ENCODE results near the gene MYMK.

MYMK gene

DNA sequence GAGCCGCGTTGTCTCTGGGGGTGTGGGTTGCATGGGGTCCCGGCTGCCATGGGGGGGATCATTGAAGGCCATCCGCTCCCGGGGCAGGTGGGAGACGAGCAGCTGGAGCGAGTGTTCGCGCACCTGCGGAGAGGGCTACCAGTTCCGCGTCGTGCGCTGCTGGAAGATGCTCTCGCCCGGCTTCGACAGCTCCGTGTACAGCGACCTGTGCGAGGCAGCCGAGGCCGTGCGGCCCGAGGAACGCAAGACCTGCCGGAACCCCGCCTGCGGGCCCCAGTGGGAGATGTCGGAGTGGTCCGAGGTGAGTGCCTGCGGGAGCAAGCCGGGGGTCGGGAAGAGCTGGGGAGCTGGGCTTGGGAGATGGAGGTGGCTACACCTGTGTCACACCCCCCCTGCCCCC, 43.4 kb upstream of the MYMK start:
- no peaks in the 10 kb centered on the region for H3K79me1 ChIP-seq (ENCODE audit: low read length)
- H2BK5ac ChIP-seq (ENCODE audit: low read depth, low read length, poor library complexity), result no peak overlapping the region
- no peaks in the 10 kb centered on the region for H3K9me3 ChIP-seq (ENCODE audit: insufficient read depth, low read depth, low read length)
- no peak overlapping the region for H2BK120ac ChIP-seq (ENCODE audit: insufficient read depth, low read length, poor library complexity)
- H3K23ac ChIP-seq (ENCODE audit: low read length), result no peak overlapping the region
- no peak overlapping the region for H4K12ac ChIP-seq (ENCODE audit: low read depth, low read length)
- H3K4me3 ChIP-seq (ENCODE audit: low read depth, low read length), result no peak overlapping the region
- H2AK5ac ChIP-seq (ENCODE audit: low read length), result no peak overlapping the region
- H3K36me3 ChIP-seq (ENCODE audit: control insufficient read depth in 1 of 2, insufficient read depth in 2 of 2, low read length in 2 of 2), result peaks cover 2% of the 10 kb centered on the region in 2 experiments
- H3K27ac ChIP-seq (ENCODE audit: low read depth, low read length), result no peak overlapping the region
- no peak overlapping the region for H4K8ac ChIP-seq (ENCODE audit: low read depth, low read length)
- H3K4ac ChIP-seq (ENCODE audit: low read depth, low read length), result no peak overlapping the region
- H2BK12ac ChIP-seq (ENCODE audit: low read length), result no peak overlapping the region
- H3K9ac ChIP-seq (ENCODE audit: low read length), result no peak overlapping the region
- H2AFZ ChIP-seq (ENCODE audit: insufficient read depth, low read length, poor library complexity), result no peak overlapping the region
- H4K91ac ChIP-seq (ENCODE audit: low read depth, low read length), result no peak overlapping the region
- H3K27me3 ChIP-seq (ENCODE audit: insufficient read depth, low read length), result no peaks in the 10 kb centered on the region
- no peak overlapping the region for H3K4me2 ChIP-seq (ENCODE audit: low read length)
- no CpG with 5 or more reads among the region's 33 CpGs for WGBS (ENCODE audit: extremely low coverage, insufficient coverage, insufficient read length)
- no peak for DNase-seq
- no peaks in the 10 kb centered on the region for H3K79me2 ChIP-seq (ENCODE audit: control insufficient read depth, insufficient read depth, low read length, poor library complexity)
- H3K14ac ChIP-seq (ENCODE audit: low read length), result no peak overlapping the region
- no peak overlapping the region for H3K18ac ChIP-seq (ENCODE audit: low read length)
- H3K4me1 ChIP-seq (ENCODE audit: control insufficient read depth in 1 of 2, insufficient read depth in 2 of 2, low read length in 2 of 2), result peaks cover 4 to 8% of the 10 kb centered on the region in 2 experiments

DNA sequence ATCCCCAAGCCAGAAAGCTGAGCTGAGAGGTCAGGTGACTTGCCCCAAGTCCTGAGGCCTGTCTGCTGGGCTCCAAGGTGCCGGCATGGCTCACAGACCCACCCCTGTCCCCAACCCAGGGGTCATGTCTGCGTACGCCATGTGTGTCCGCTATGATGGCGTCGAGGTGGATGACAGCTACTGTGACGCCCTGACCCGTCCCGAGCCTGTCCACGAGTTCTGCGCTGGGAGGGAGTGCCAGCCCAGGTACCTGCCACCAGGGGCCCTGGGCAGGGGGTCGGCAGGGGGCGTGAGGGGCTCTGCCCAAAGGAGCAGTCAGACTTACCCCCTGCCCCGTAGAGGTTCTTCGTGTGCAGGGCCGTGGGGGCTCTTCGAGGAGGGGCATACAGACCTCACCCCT, 42.1 kb upstream of the MYMK start:
- no peak overlapping the region for H3K4ac ChIP-seq (ENCODE audit: low read depth, low read length)
- H3K23ac ChIP-seq (ENCODE audit: low read length), result no peak overlapping the region
- no CpG with 5 or more reads among the region's 17 CpGs for WGBS (ENCODE audit: extremely low coverage, insufficient coverage, insufficient read length)
- H2AK5ac ChIP-seq (ENCODE audit: low read length), result no peak overlapping the region
- H3K36me3 ChIP-seq (ENCODE audit: control insufficient read depth in 1 of 2, insufficient read depth in 2 of 2, low read length in 2 of 2), result peaks cover 2% of the 10 kb centered on the region in 2 experiments
- H3K79me2 ChIP-seq (ENCODE audit: control insufficient read depth, insufficient read depth, low read length, poor library complexity), result no peaks in the 10 kb centered on the region
- no peak overlapping the region for H4K91ac ChIP-seq (ENCODE audit: low read depth, low read length)
- DNase-seq, result no peak
- H3K4me1 ChIP-seq (ENCODE audit: control insufficient read depth in 1 of 2, insufficient read depth in 2 of 2, low read length in 2 of 2), result peaks cover 8 to 13% of the 10 kb centered on the region in 2 experiments
- H3K27me3 ChIP-seq (ENCODE audit: insufficient read depth, low read length), result no peaks in the 10 kb centered on the region
- H4K8ac ChIP-seq (ENCODE audit: low read depth, low read length), result no peak overlapping the region
- no peak overlapping the region for H4K12ac ChIP-seq (ENCODE audit: low read depth, low read length)
- no peak overlapping the region for H2BK120ac ChIP-seq (ENCODE audit: insufficient read depth, low read length, poor library complexity)
- H3K27ac ChIP-seq (ENCODE audit: low read depth, low read length), result no peak overlapping the region
- H2AFZ ChIP-seq (ENCODE audit: insufficient read depth, low read length, poor library complexity), result no peak overlapping the region
- no peak overlapping the region for H3K14ac ChIP-seq (ENCODE audit: low read length)
- H2BK12ac ChIP-seq (ENCODE audit: low read length), result no peak overlapping the region
- H3K79me1 ChIP-seq (ENCODE audit: low read length), result no peaks in the 10 kb centered on the region
- H2BK5ac ChIP-seq (ENCODE audit: low read depth, low read length, poor library complexity), result no peak overlapping the region
- H3K9ac ChIP-seq (ENCODE audit: low read length), result no peak overlapping the region
- no peak overlapping the region for H3K4me3 ChIP-seq (ENCODE audit: low read depth, low read length)
- H3K18ac ChIP-seq (ENCODE audit: low read length), result no peak overlapping the region
- no peak overlapping the region for H3K4me2 ChIP-seq (ENCODE audit: low read length)
- no peaks in the 10 kb centered on the region for H3K9me3 ChIP-seq (ENCODE audit: insufficient read depth, low read depth, low read length)

DNA sequence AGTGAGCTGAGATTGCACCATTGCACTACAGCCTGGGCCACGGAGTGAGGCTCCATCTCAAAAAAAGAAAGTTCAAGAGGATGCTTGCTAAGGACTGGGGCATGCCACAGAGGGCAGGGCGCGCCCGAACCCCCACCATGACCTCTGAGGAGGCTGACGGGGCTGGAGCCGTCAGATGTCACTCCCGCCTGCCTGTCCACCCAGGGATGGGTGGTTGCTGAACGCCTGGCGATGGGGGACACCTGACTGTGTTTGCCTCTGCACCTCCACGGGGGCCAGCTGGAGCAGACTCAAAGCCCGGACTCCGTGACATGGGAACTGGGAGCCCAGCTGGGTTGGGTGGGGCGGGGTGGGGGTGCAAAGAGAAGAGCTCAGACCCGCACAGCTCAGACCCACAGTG, 41.6 kb upstream of the MYMK start:
- no peak overlapping the region for H3K9ac ChIP-seq (ENCODE audit: low read length)
- WGBS (ENCODE audit: extremely low coverage, insufficient coverage, insufficient read length), result no CpG with 5 or more reads among the region's 14 CpGs
- no peak for DNase-seq
- H3K36me3 ChIP-seq (ENCODE audit: control insufficient read depth in 1 of 2, insufficient read depth in 2 of 2, low read length in 2 of 2), result peaks cover 2% of the 10 kb centered on the region in 2 experiments
- H3K4ac ChIP-seq (ENCODE audit: low read depth, low read length), result no peak overlapping the region
- no peak overlapping the region for H2BK5ac ChIP-seq (ENCODE audit: low read depth, low read length, poor library complexity)
- H4K12ac ChIP-seq (ENCODE audit: low read depth, low read length), result no peak overlapping the region
- H2AFZ ChIP-seq (ENCODE audit: insufficient read depth, low read length, poor library complexity), result no peak overlapping the region
- H2AK5ac ChIP-seq (ENCODE audit: low read length), result no peak overlapping the region
- H3K27me3 ChIP-seq (ENCODE audit: insufficient read depth, low read length), result no peaks in the 10 kb centered on the region
- H3K79me1 ChIP-seq (ENCODE audit: low read length), result no peaks in the 10 kb centered on the region
- no peak overlapping the region for H2BK120ac ChIP-seq (ENCODE audit: insufficient read depth, low read length, poor library complexity)
- H3K9me3 ChIP-seq (ENCODE audit: insufficient read depth, low read depth, low read length), result no peaks in the 10 kb centered on the region
- no peak overlapping the region for H3K4me2 ChIP-seq (ENCODE audit: low read length)
- H3K27ac ChIP-seq (ENCODE audit: low read depth, low read length), result no peak overlapping the region
- peaks cover 8 to 13% of the 10 kb centered on the region in 2 experiments for H3K4me1 ChIP-seq (ENCODE audit: control insufficient read depth in 1 of 2, insufficient read depth in 2 of 2, low read length in 2 of 2)
- H3K79me2 ChIP-seq (ENCODE audit: control insufficient read depth, insufficient read depth, low read length, poor library complexity), result no peaks in the 10 kb centered on the region
- no peak overlapping the region for H4K8ac ChIP-seq (ENCODE audit: low read depth, low read length)
- H3K18ac ChIP-seq (ENCODE audit: low read length), result no peak overlapping the region
- H3K23ac ChIP-seq (ENCODE audit: low read length), result no peak overlapping the region
- H2BK12ac ChIP-seq (ENCODE audit: low read length), result no peak overlapping the region
- H3K4me3 ChIP-seq (ENCODE audit: low read depth, low read length), result no peak overlapping the region
- no peak overlapping the region for H3K14ac ChIP-seq (ENCODE audit: low read length)
- no peak overlapping the region for H4K91ac ChIP-seq (ENCODE audit: low read depth, low read length)

DNA sequence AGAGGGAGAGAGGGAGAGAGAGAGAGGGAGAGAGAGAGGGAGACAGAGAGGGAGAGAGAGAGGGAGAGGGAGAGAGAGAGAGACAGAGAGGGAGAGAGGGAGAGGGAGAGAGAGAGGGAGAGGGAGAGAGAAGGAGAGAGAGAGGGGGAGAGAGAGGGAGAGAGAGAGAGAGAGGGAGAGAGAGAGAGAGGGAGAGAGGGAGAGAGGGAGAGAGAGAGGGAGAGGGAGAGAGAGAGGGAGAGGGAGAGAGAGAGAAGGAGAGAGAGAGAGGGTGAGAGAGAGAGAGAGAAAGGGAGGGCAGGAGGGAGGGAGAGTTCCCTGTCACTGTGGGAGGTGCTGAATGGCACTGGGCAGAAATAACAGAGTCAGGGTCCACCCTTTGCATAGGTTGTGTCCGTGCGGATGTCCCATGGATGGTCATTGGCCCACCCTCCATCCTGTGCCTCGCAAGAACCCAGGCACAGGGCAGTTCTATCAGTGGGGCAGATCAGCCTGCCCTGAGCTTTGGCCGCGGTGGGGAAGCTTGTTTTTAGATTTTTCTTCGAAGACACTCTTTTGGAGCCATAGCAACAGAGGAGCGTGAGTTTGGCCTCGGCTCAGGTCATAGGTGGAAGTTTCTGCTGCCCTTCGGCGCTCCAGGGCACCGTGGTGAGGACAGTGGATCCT, 39.8 kb upstream of the MYMK start:
- no peak overlapping the region for H2AK5ac ChIP-seq (ENCODE audit: low read length)

More for the DNA sequence above, 39.8 kb upstream of the MYMK start:
- no peak overlapping the region for H3K27ac ChIP-seq (ENCODE audit: low read depth, low read length)
- H3K79me1 ChIP-seq (ENCODE audit: low read length), result peaks cover 2% of the 10 kb centered on the region
- WGBS (ENCODE audit: extremely low coverage, insufficient coverage, insufficient read length), result no CpG with 5 or more reads among the region's 11 CpGs
- H3K27me3 ChIP-seq (ENCODE audit: insufficient read depth, low read length), result no peaks in the 10 kb centered on the region
- H3K9me3 ChIP-seq (ENCODE audit: insufficient read depth, low read depth, low read length), result no peaks in the 10 kb centered on the region
- H2BK12ac ChIP-seq (ENCODE audit: low read length), result no peak overlapping the region
- H4K12ac ChIP-seq (ENCODE audit: low read depth, low read length), result no peak overlapping the region
- H2BK120ac ChIP-seq (ENCODE audit: insufficient read depth, low read length, poor library complexity), result no peak overlapping the region
- no peak overlapping the region for H3K23ac ChIP-seq (ENCODE audit: low read length)
- no peak overlapping the region for H3K14ac ChIP-seq (ENCODE audit: low read length)
- no peak for DNase-seq
- peaks cover 8% of the 10 kb centered on the region in 2 experiments for H3K4me1 ChIP-seq (ENCODE audit: control insufficient read depth in 1 of 2, insufficient read depth in 2 of 2, low read length in 2 of 2)
- H3K79me2 ChIP-seq (ENCODE audit: control insufficient read depth, insufficient read depth, low read length, poor library complexity), result no peaks in the 10 kb centered on the region
- H2AFZ ChIP-seq (ENCODE audit: insufficient read depth, low read length, poor library complexity), result no peak overlapping the region
- no peak overlapping the region for H3K9ac ChIP-seq (ENCODE audit: low read length)
- H4K8ac ChIP-seq (ENCODE audit: low read depth, low read length), result no peak overlapping the region
- H3K36me3 ChIP-seq (ENCODE audit: control insufficient read depth in 1 of 2, insufficient read depth in 2 of 2, low read length in 2 of 2), result peaks cover 2 to 12% of the 10 kb centered on the region in 2 experiments
- H3K18ac ChIP-seq (ENCODE audit: low read length), result no peak overlapping the region
- H4K91ac ChIP-seq (ENCODE audit: low read depth, low read length), result no peak overlapping the region
- H3K4me3 ChIP-seq (ENCODE audit: low read depth, low read length), result no peak overlapping the region
- H3K4me2 ChIP-seq (ENCODE audit: low read length), result no peak overlapping the region
- no peak overlapping the region for H3K4ac ChIP-seq (ENCODE audit: low read depth, low read length)
- no peak overlapping the region for H2BK5ac ChIP-seq (ENCODE audit: low read depth, low read length, poor library complexity)
